Activated CD4-positive, alpha-beta T cell treated with anti-CD3 and anti-CD28 coated beads, Interleukin-2, Interleukin-6, amounts not matched to agents 100 ng/mL and 50 ng/mL, durations not matched to agents 16 hours and 8 hours (primary cell): ENCODE results near the gene HAUS3.

Source experiments
- DNase-seq: peaks from one replicate; pipeline ENCODE4 v3.0.0-alpha.2; 2020

Gene HAUS3

GRCh38 chr4:2262944-2263250 is 21.0 kb upstream of the HAUS3 start:
- no peak for DNase-seq

DNA sequence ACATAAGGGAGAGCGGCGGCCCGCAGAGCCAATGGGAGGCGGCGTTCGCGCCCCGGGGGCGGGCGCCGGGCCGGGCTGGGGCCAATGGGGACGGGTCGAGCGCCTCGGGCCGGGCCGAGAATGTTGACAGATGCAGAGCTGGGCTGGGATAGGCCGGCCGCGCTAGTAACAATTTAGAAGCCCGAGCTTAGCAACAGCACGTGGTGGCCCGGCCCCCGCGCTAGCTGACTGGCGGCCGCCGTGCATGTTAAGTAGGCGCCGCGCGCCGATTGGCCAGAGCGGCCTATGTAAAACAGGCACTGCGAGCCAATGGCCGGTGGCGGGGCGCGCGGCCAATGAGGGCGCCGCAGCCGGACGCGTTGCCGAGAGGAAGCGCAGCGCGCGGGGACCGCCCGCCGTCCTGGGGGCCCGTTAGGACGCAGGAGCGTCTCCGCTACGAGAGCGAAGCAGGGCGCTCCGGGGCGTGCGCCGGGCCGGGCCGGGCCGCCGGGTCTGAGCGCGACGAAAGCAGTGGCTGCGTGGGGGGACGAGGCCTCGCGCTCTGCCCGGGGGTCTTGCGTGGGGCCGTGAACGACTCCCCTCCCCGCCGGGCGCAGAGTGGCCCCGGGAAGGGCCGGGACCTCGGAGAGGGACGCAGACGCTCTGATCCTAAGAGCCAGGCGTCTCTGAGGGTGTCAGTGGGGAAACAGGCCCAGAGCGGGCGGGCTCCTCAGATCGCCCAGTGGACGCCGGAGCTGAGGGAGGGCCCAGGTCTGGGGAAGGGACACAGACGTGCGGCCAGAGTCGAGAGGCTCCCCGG is 20.4 kb upstream of the HAUS3 start:
- peak; percentile 99 for DNase-seq

DNA sequence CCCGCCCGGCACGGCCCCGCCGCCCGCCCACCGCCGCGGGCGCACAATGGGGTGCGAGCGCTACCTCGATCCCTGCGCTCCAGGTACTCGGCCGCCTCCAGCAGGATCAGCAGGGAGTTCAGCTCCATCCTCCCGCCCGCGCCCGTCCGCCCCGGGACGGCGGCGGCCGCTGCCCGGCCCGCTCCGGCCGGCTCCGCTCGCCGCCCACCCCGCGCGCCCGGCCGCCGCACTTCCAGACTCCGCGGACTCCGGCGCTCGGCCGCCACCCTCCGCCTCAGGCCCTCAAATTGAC is 19.9 kb upstream of the HAUS3 start, which contains the start of gene MXD4:
Gene MXD4, minus strand, starts transcription at position 257 of the 292 bp plus-strand sequence. Its CDS starts 129 bp downstream, at position 128.
- DNase-seq, result no peak

- peak; percentile 60 for DNase-seq
These were observed 19.4 kb upstream of the HAUS3 start for GRCh38 chr4:2261110-2261852.

- DNase-seq, result no peak
These were observed 18.6 kb upstream of the HAUS3 start for GRCh38 chr4:2260344-2261109.

DNA sequence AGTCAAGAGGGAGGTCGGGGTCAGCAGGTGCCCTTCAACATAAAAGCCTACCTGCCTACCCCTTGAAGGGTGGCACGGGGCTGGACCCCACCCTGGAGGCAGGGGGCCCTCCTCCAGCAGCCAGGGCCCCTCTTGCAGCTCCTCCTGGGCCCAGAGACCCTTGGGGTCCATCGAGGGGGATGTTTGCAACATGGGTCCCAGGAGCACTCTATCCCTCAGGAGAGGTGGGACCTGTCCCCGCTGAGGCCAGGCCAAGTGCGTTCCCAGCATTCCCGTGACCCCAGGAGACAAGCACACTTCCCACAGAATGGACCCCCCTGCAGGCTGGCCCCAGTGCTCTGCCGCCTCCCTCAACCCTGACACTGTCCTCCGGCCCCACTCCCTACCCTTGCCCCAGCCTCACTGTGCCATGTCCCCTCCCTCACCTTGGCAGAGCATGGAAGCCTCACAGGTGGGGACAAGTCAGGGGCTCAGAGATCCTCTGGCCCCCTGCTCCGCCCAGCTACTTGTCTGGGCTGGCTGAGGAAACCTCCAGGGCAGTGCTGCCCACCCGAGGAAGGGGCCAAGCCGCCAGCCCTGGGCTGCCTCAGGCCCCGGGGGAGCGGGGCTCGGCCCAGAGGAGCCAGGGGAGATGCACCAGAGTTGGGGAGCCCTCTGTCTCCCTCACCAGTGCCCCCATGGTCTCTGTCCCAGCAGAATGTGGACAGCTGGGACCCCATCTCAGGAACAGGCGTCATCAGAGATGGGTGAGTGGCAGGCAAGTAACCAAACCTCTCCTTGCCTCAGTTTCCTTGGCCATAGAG is 17.8 kb upstream of the HAUS3 start:
- DNase-seq, result no peak

DNA sequence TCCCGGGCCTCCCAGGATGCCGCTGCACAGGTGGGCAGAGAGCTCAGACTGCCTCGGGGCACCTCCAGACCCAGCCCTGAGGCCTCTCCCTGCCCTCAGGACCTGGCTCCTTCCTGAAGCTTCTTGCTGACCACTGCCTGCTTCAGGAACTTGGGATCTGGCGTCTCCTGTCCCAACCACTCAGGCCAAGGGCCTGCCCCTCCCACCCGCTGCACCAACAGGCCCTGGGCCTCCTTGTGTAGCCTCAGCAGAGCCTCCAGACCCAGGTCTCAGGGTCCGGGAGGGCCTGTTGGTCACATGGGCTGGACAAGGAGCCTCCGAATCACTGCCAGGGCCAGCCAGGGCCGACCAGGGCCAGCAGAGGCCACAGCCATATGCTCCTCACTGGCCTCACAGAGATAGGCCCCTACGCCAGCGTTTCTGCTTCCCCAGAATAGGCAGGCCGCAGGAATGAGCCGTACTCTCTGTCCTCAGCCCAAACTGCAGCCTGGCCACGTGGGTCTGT is 17.2 kb upstream of the HAUS3 start:
- no peak for DNase-seq

DNA sequence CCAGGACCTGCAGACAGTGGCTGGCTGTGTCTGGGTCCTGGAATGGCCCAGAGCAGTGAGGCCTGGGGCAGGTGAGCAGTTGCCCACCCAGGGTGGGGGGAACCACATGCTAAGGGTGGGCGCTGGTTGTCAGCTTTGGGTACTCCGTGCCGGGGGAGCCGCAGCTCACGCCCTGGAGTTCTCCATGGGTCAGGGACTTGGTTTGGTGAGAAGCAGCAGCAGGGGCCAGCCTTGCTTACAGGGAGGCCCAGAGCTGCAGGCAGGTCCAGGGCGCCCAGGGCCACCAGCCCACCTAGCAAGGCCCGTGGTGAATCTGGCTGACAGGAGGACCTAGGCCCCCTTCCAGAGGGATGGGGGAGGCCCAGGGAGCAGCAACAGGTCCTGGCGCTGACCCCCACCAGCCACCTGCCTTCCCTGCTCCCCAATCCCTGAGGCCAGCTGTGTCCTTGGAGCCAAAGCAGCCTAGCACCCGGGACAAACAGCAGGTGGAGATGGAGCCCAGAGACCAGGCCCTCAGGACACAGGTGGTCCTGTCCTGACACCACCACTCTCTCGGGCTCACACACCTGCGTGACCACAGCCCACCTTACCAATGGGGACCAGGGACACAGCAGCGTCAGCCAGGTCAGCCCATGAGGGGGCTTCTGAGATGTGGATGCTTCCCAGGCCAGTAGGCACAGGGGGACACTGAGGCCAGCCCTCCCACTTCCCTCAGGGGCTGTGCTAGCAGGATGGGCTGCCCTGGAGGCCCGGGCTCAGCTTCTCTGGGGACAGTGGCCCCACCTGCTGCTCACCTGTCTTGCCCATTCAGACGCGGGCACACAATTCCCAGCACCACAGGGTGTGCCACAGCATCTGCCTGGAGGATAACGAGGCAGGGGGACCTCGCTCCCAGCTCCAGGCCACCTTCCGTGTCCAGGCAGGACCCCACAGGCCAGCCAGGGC is 16.4 kb upstream of the HAUS3 start:
- DNase-seq, result no peak

DNA sequence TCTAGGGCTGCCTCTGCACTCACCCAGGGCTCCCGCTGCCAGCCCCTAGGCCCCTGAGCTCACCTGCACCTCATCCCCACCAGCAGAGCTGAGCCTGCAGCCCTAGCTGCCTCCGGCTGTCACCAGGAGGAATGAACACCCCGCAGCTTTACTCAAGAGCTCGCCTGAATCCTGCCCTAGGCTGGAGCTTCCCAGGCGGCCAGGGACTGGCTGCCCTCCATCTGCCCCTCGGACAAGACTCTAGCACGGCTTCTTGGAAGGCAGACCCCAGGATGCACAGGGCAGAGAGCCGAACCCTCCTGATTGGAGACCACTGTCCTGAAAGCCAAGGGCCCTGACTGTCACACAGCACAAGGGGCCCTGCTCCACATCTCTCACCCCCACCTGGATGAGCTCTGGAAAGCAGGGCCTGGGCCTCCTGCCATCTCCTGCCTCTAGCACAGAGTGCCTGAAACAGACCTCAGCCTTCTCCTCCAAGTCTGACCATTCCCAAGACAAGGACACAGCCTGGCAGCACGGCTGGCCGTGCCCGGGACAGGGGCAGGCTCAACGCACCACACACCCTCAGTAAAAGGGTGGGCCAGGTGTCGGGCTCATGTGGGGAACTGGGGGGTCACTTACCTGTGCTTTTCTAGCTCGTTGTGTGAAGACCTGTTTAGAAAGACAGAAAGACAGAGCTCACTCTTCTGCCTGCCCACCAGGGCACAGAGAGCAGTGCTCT is 15.6 kb upstream of the HAUS3 start:
- no peak for DNase-seq

DNA sequence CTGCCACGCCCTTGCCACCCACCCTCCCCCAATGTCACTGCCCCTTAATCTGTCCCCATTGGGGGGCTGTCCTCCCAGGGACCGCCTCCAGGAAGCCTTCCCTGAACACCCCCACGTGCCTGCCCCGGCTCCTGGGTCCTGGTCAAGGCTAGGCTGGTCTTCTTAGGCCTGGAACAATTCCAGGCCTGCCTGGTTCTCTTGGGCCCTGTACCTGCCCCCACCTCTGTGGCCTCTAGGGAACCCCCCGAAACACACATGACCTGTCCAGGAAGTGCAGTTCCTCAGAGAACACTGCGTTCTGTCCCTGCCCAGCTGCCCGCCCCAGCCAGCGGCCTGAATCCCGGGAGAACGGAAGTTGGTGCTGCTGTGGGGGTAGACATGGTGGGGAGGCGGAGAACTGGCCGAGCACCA is 14.9 kb upstream of the HAUS3 start:
- DNase-seq, result no peak

GRCh38 chr4:2256156-2256731 is 14.3 kb upstream of the HAUS3 start:
- DNase-seq, result no peak

DNA sequence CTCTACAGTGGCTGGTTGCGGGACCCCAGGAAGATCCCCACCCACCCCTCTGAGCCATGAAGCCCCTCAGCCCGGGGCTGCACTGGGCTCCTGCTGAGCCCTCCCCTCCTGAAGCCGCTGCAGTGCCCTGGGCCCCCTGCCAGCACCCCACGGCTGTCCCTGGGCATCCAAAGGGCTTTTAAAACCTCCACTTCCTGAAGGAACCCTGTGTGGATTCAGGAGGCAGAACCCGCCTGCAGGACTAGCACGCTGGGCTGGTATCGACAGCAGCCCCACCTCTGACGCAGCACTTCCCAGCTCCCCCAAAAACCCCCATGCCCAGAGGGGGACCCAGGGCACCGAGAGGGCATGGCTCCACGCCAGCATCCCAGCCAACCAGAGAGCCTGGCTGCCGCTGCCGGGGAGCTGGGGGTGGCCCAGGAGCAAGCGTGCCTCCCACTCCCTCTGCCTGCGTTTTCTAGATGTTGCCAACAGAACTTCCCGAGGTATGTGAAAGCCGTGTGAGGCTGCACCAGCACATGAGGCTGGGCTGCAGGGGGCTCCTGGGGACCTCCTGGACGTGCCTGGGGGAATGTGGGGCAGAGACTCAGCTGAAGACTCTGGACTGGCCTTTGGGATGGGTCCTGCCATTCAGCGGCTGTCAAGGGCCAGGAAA is 13.7 kb upstream of the HAUS3 start:
- no peak for DNase-seq

GRCh38 chr4:2254665-2255500 is 13.0 kb upstream of the HAUS3 start:
- no peak for DNase-seq

GRCh38 chr4:2253160-2254084 is 11.5 kb upstream of the HAUS3 start:
- no peak for DNase-seq

GRCh38 chr4:2252530-2253091 is 10.7 kb upstream of the HAUS3 start:
- DNase-seq, result no peak

DNA sequence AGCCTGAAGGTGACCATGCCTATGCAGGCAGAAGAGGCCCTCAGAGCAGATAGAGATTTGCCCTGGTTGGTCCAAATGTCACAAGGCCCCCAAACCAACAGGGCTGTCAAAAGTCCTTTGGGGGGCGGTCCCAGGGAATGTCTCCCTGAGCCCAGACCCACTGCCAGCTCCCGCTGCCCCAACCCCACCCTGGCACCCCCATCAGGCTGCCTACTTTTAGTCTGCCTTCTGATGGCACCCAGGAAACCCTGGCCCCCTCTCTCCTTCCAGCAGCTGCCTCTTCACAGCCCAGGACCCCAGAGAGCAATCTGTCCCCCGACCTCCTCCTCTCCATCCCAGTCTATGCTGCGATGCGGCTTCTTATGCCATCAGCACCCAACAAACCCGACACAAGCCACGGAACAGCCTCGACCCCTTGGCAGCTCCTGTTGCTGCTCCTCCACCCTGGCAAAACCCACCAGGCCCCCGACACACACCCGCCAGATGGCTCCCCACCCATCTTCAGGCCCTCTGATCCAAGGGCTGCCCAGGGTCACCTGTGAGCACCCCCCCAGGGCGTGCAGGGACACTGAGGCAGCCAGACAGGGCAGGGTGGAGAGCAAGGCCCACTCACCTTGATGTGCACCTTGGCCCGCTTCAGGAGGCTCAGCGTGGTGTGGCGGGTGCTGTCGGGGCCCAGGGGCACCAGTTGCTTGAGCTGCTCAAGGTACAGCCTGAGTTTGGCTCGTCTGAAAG is 10.0 kb upstream of the HAUS3 start:
- no peak for DNase-seq
